SK-N-SH (cell line): ENCODE data around the gene RASAL2.

ENCODE experiments used
- ELF1 ChIP-seq: IDR thresholded peaks from 2 replicates; pipeline ENCODE4 v1.4.0; 2012
- FOSL2 ChIP-seq: IDR thresholded peaks from 2 replicates; pipeline ENCODE4 v1.4.0; 2012; ENCODE audit warnings: low read depth, mild to moderate bottlenecking, moderate library complexity, borderline replicate concordance
- RFX5 ChIP-seq: IDR thresholded peaks from 2 replicates; pipeline ENCODE4 v1.6.1; 2012; ENCODE audit warnings: mild to moderate bottlenecking, improper control_type of control experiment, low read length
- TF ChIP-seq, protein P1 (sequence below): fragments of 200-600 bp; sonication (generic); IDR thresholded peaks from 2 replicates; pipeline ENCODE4 v1.6.1; 2017; ENCODE audit warnings: antibody characterized with exemption, mild to moderate bottlenecking, moderate library complexity
- TF ChIP-seq, protein P2 (sequence below): IDR thresholded peaks from 2 replicates; pipeline ENCODE4 v1.4.0; 2012; ENCODE audit warnings: low read depth

DNA sequence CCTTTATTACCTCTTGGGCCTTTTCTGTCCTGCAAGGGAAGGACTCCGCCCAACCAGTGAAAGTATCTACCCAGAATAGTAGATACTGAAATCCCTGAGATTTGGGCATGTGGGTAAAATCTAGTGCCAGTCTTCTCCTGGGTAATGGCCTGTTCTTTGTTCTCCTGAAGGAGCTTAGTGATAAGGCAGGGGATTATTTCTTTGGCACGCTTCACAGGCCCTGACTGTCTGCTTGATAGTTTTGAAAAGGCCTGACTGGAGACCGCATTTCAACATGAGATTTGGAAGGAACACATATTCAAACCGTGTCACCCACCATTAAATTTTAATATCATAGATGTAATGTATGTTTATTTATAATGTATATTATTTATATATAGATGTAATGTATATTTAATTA is 48.9 kb downstream of the RASAL2 start:
- TF ChIP-seq, protein P1, sequence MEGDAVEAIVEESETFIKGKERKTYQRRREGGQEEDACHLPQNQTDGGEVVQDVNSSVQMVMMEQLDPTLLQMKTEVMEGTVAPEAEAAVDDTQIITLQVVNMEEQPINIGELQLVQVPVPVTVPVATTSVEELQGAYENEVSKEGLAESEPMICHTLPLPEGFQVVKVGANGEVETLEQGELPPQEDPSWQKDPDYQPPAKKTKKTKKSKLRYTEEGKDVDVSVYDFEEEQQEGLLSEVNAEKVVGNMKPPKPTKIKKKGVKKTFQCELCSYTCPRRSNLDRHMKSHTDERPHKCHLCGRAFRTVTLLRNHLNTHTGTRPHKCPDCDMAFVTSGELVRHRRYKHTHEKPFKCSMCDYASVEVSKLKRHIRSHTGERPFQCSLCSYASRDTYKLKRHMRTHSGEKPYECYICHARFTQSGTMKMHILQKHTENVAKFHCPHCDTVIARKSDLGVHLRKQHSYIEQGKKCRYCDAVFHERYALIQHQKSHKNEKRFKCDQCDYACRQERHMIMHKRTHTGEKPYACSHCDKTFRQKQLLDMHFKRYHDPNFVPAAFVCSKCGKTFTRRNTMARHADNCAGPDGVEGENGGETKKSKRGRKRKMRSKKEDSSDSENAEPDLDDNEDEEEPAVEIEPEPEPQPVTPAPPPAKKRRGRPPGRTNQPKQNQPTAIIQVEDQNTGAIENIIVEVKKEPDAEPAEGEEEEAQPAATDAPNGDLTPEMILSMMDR, result no peak
- no peak for TF ChIP-seq RFX5
- no peak for TF ChIP-seq FOSL2
- no peak for TF ChIP-seq ELF1
- TF ChIP-seq, protein P2, sequence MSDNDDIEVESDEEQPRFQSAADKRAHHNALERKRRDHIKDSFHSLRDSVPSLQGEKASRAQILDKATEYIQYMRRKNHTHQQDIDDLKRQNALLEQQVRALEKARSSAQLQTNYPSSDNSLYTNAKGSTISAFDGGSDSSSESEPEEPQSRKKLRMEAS, result no peak
